HG03378 (cell line): Measurements from ENCODE around the gene DPYSL3.

Source experiments
- ATAC-seq: cut with Tn5 transposase; IDR thresholded peaks from one replicate; pipeline ENCODE4 v1.9.1; 2021; ENCODE audit warnings: mild to moderate bottlenecking, moderate library complexity; ENCODE audit not compliant: unreplicated experiment

The DPYSL3 gene

GRCh38 chr5:147515269-147515668, 5.4 kb upstream of the DPYSL3 start:
- no peak for ATAC-seq

GRCh38 chr5:147512659-147513379, 3.0 kb upstream of the DPYSL3 start:
- no peak for ATAC-seq

GRCh38 chr5:147510885-147511284, 1.0 kb upstream of the DPYSL3 start:
- ATAC-seq, result no peak

GRCh38 chr5:147509041-147509709, 693 bp downstream of the DPYSL3 start:
- ATAC-seq, result no peak

- ATAC-seq, result no peak
Observed at GRCh38 chr5:147508711-147509040, 1.2 kb downstream of the DPYSL3 start.

GRCh38 chr5:147507480-147508126, 2.3 kb downstream of the DPYSL3 start:
- ATAC-seq, result no peak

- no peak for ATAC-seq
Observed at GRCh38 chr5:147504535-147504934, 5.3 kb downstream of the DPYSL3 start.

- no peak for ATAC-seq
Observed at GRCh38 chr5:147504011-147504410, 5.9 kb downstream of the DPYSL3 start.

- no peak for ATAC-seq
Observed at GRCh38 chr5:147490989-147491388, 18.9 kb downstream of the DPYSL3 start.

- no peak for ATAC-seq
Observed at GRCh38 chr5:147487031-147487750, 22.7 kb downstream of the DPYSL3 start.

GRCh38 chr5:147485814-147486213, 24.1 kb downstream of the DPYSL3 start:
- ATAC-seq, result no peak

GRCh38 chr5:147485046-147485445, 24.8 kb downstream of the DPYSL3 start:
- ATAC-seq, result no peak

GRCh38 chr5:147484708-147485020, 25.2 kb downstream of the DPYSL3 start:
- no peak for ATAC-seq

GRCh38 chr5:147483961-147484707, 25.7 kb downstream of the DPYSL3 start:
- no peak for ATAC-seq

GRCh38 chr5:147483188-147483790, 26.6 kb downstream of the DPYSL3 start:
- no peak for ATAC-seq

- ATAC-seq, result no peak
Observed at GRCh38 chr5:147482706-147483180, 27.1 kb downstream of the DPYSL3 start.

- peak; percentile 78 for ATAC-seq
Observed at GRCh38 chr5:147481874-147482705, 27.8 kb downstream of the DPYSL3 start.

- ATAC-seq, result no peak
Observed at GRCh38 chr5:147481376-147481775, 28.5 kb downstream of the DPYSL3 start.

GRCh38 chr5:147479949-147480348, 29.9 kb downstream of the DPYSL3 start:
- no peak for ATAC-seq

- ATAC-seq, result peak; percentile 42
Observed at GRCh38 chr5:147479444-147479843, 30.4 kb downstream of the DPYSL3 start.
